Calu3 (cell line): Measurements from ENCODE around the gene STEAP2. TPM values are rescaled to one million over a fixed set of nuclear protein-coding genes. Genes with fewer than 3 reads are reported as not detected.

Experiments used
- BruUV-seq: library from RNA; stranded (reverse); fragments of 400-500 nt; replicated peaks from 2 replicates; lab custom pipeline; 2021; lab: Mats Ljungman, UMichigan
- CTCF ChIA-PET: fragments of 300-600 bp; sonication (Branson Sonifier 250); formaldehyde crosslinking; loops from one replicate; lab custom pipeline; 2022; ENCODE audit warnings: antibody characterized with exemption; lab: Charles Lee
- DNase-seq: peaks from one replicate; pipeline ENCODE4 v3.0.0; 2022
- H3K27ac Mint-ChIP-seq: one replicate; pipeline ENCODE4 v1.8.0; 2022; ENCODE audit warnings: mixed read lengths; ENCODE audit not compliant: unreplicated experiment
- H3K27me3 Mint-ChIP-seq: one replicate; pipeline ENCODE4 v1.8.0; 2022; ENCODE audit warnings: mixed read lengths; ENCODE audit not compliant: unreplicated experiment
- H3K36me3 Mint-ChIP-seq: one replicate; pipeline ENCODE4 v1.8.0; 2022; ENCODE audit warnings: mild to moderate bottlenecking, moderate library complexity, mixed read lengths; ENCODE audit not compliant: insufficient read depth, unreplicated experiment
- H3K4me1 Mint-ChIP-seq: one replicate; pipeline ENCODE4 v1.8.0; 2022; ENCODE audit warnings: mild to moderate bottlenecking, low read depth, mixed read lengths; ENCODE audit not compliant: unreplicated experiment
- H3K4me3 Mint-ChIP-seq: one replicate; pipeline ENCODE4 v1.8.0; 2022; ENCODE audit warnings: mild to moderate bottlenecking, low read depth, moderate library complexity, mixed read lengths; ENCODE audit not compliant: unreplicated experiment
- H3K9me3 Mint-ChIP-seq: one replicate; pipeline ENCODE4 v1.8.0; 2022; ENCODE audit warnings: low read depth, mixed read lengths; ENCODE audit not compliant: unreplicated experiment
- CTCF ChIP-seq: fragments of 200-600 bp; IDR thresholded peaks from one replicate; pipeline ENCODE4 v1.8.0; 2022; ENCODE audit warnings: antibody characterized with exemption; ENCODE audit not compliant: unreplicated experiment
- intact Hi-C: fragments of 100-400 bp; cut with micrococcal nuclease; formaldehyde crosslinking; loops from one replicate; pipeline ENCODE4 v1.10.0; 2022; ENCODE audit not compliant: unreplicated experiment
- total RNA-seq: library from RNA; stranded (reverse); gene quantifications from 2 replicates; pipeline ENCODE4 v1.2.3, GENCODE V29; 2022

The STEAP2 gene
- total RNA-seq, 1 experiment from 2014 or later = 38.5 TPM

DNA sequence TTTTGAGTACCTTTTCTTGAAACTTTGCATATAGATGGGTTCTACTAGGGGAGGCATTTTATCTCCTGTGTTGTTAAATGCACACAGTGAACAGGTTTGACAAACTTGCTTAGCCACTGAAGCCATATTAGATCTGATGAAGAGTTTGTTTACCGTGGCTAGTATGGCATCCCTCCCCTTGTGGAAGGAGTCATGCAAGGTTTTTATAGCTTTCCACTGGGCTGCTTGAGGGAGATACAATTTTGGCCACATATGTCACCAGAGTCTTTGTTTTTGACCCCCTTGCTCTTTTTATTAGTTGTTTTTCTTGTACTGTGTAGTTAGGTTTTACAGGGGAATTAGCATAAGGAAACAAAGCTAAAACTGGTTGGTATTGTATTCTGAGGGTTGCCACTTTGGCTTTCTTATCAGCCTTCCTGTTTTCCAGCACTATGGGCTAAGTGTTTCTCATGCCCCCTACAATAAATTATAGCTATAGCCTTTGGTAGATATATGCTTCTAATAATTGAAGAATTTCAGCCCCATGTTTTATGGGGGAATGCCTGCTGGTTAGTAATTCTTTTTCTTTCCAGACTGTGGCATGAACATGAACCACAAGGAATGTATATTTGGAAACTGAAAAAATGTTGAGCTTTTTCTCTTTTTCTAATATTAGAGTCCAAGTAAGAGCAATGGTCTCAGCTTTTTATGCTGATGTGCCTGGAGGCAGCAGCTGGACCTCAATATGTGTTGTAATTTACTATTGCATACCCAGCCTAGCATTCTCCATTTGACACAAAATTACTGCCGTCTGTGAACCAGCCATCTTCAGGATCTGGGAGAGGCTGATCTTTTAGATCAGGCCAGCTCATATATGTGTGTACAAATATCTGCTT is 18.4 kb upstream of the STEAP2 start:
- DNase-seq = no peak
- peaks cover 7% of the 10 kb centered on the region for H3K4me1 Mint-ChIP-seq
- H3K4me3 Mint-ChIP-seq = no peak overlapping the region
- intact Hi-C loops = no loop called here
- TF ChIP-seq CTCF = no peak
- no peaks in the 10 kb centered on the region for H3K36me3 Mint-ChIP-seq
- no TSS peak for BruUV-seq
- H3K9me3 Mint-ChIP-seq = peaks cover 2% of the 10 kb centered on the region
- H3K27ac Mint-ChIP-seq = no peak overlapping the region
- H3K27me3 Mint-ChIP-seq = no peaks in the 10 kb centered on the region
- CTCF ChIA-PET = interaction anchor here (0.7 kb wide), 1 partner anchor 1620 kb away, joined by 3 read pairs; no protein-coding TSS in a partner anchor

- BruUV-seq = no TSS peak
- no peaks in the 10 kb centered on the region for H3K36me3 Mint-ChIP-seq
- H3K4me1 Mint-ChIP-seq = no peaks in the 10 kb centered on the region
- H3K4me3 Mint-ChIP-seq = no peak overlapping the region
- TF ChIP-seq CTCF = no peak
- H3K27me3 Mint-ChIP-seq = no peaks in the 10 kb centered on the region
- CTCF ChIA-PET = no interaction called here
- no peak overlapping the region for H3K27ac Mint-ChIP-seq
- intact Hi-C loops = no loop called here
- peaks cover 2% of the 10 kb centered on the region for H3K9me3 Mint-ChIP-seq
- DNase-seq = no peak
These were observed 16.4 kb upstream of the STEAP2 start for GRCh38 chr7:90194911-90195809.

- Mint-ChIP-seq H3K4me1 (no peaks in the 10 kb centered on the region), H3K36me3 (no peaks in the 10 kb centered on the region), H3K27ac (no peak overlapping the region), H3K27me3 (no peaks in the 10 kb centered on the region), H3K9me3 (no peaks in the 10 kb centered on the region), H3K4me3 (no peak overlapping the region)
- intact Hi-C loops = no loop called here
- DNase-seq = no peak
- CTCF ChIA-PET = no interaction called here
- no TSS peak for BruUV-seq
- TF ChIP-seq CTCF = no peak
These were observed 9.9 kb upstream of the STEAP2 start for GRCh38 chr7:90201500-90202195.

GRCh38 chr7:90207956-90208355 is 3.6 kb upstream of the STEAP2 start:
- intact Hi-C loops = no loop called here
- no peak overlapping the region for H3K4me3 Mint-ChIP-seq
- H3K4me1 Mint-ChIP-seq = no peaks in the 10 kb centered on the region
- DNase-seq = no peak
- H3K36me3 Mint-ChIP-seq = no peaks in the 10 kb centered on the region
- no peaks in the 10 kb centered on the region for H3K27me3 Mint-ChIP-seq
- H3K9me3 Mint-ChIP-seq = no peaks in the 10 kb centered on the region
- BruUV-seq = no TSS peak
- CTCF ChIA-PET = no interaction called here
- no peak overlapping the region for H3K27ac Mint-ChIP-seq
- no peak for TF ChIP-seq CTCF
